Dendritic cell treated with granulocyte-macrophage colony-stimulating factor and Interleukin-4, amounts not matched to agents 40 ng/mL and 50 ng/mL, for 4 days (primary cell): ENCODE data around the gene NBR1.
A peak's percentile ranks its signal among the peaks of the same experiment; 100 is the strongest.
"Not testable (repeated sequence)": the region's sequence is repeated elsewhere in the genome, so short reads cannot be mapped to it uniquely, and the experiment has no call there.

Source experiments
- H3K27ac Mint-ChIP-seq: one replicate; pipeline ENCODE4 v1.8.0; 2022; ENCODE audit warnings: mild to moderate bottlenecking, mixed read lengths
- H3K27me3 Mint-ChIP-seq: one replicate; pipeline ENCODE4 v1.8.0; 2022; ENCODE audit warnings: mild to moderate bottlenecking, mixed read lengths
- H3K36me3 Mint-ChIP-seq: one replicate; pipeline ENCODE4 v1.8.0; 2022; ENCODE audit warnings: low read depth, mixed read lengths
- H3K4me1 Mint-ChIP-seq: one replicate; pipeline ENCODE4 v1.8.0; 2022; ENCODE audit warnings: low read depth, mixed read lengths
- H3K4me3 Mint-ChIP-seq: one replicate; pipeline ENCODE4 v1.8.0; 2022; ENCODE audit warnings: mild to moderate bottlenecking, moderate library complexity, mixed read lengths
- H3K9me3 Mint-ChIP-seq: one replicate; pipeline ENCODE4 v1.8.0; 2022; ENCODE audit warnings: mixed read lengths
- intact Hi-C: fragments of 100-400 bp; cut with micrococcal nuclease; formaldehyde crosslinking; loops from one replicate; pipeline ENCODE4 v1.15.0; 2022

Gene NBR1

DNA sequence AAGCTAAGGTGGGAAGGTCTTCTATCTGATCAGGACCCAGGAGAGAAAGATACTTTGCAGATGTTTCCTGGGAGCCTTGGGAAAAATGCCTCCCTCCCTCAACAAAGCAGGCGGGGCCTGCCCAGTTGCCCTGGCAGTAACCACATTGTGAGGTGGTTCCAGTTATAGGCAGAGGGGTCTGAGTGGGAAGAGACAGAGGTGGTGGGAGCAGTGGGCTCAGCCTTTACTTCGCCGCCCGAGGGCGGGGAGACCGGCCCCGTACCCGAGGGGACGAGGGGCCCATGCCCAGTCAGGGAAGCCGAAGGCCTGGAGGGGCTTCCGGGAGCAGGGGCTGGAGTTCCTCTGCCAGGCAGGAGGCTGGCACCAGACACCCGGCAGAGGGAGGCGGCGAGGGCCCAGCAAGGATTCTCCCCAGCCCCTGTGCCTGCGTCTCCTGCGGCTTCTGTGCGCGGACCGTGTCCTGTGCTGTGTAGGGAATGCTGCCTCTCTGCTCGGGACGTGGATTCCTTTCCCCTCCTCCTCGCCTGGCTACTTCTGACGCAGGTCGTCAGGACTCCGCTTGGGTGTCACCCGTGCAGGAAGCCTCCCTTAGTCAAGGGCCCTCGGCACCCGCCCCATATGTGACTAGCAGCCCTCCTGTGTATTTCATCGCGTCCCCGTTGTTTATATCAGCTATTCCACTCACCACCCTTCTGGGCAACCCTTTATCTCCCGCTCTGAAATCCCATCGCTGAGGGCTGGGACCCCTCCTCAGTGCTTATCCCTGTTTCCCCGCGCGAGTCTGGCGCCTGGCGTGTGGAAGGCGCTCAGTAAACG, 60.4 kb downstream of the NBR1 start:
- H3K4me3 Mint-ChIP-seq, intact Hi-C loops: not testable (repeated sequence)
- peak overlapping the region; percentile 43 for H3K27ac Mint-ChIP-seq

DNA sequence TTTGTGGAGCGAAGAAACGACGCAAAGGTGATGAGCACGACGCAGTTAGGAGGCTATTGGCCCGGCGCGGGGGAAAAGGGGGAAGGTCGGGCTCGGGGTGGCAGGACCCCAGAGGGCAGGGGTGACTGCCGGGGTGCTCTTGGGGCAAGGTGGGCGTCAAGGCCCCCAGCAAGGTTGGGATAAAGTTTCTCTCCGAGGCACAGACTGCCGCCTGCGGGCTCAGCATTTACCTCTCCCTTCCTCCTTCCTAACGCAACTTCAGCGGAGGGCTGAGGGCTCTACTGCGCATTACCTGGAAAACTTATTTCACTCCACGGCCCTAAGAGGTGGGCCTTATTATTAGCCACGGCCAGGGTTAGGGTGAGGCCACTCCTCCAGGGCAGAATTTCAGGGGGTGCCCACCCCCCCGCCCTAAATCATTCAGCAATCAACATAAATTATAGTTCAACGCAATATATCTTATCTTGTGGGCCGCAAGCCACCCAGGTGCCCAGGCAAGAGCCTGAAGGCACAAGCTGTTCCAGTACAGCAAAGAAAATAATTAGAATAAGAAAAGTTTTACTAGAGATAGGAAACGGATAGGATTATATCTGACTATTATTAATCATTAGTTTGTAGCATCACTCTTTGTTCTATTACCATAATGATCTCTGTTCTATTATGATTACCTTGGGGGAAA, 61.1 kb downstream of the NBR1 start:
- H3K27me3 Mint-ChIP-seq, H3K9me3 Mint-ChIP-seq, H3K36me3 Mint-ChIP-seq, H3K4me1 Mint-ChIP-seq, intact Hi-C loops: not testable (repeated sequence)
- Mint-ChIP-seq H3K27ac (peak overlapping the region; percentile 43), H3K4me3 (peak overlapping the region; percentile 17)

More for the DNA sequence above, 60.4 kb downstream of the NBR1 start:
- not testable (repeated sequence) for H3K4me1 Mint-ChIP-seq, H3K9me3 Mint-ChIP-seq, H3K27me3 Mint-ChIP-seq, H3K36me3 Mint-ChIP-seq

- H3K4me1 Mint-ChIP-seq, intact Hi-C loops, H3K27ac Mint-ChIP-seq, H3K36me3 Mint-ChIP-seq, H3K9me3 Mint-ChIP-seq, H3K4me3 Mint-ChIP-seq, H3K27me3 Mint-ChIP-seq: not testable (repeated sequence)
These were observed 62.2 kb downstream of the NBR1 start for GRCh38 chr17:43233263-43233662.

DNA sequence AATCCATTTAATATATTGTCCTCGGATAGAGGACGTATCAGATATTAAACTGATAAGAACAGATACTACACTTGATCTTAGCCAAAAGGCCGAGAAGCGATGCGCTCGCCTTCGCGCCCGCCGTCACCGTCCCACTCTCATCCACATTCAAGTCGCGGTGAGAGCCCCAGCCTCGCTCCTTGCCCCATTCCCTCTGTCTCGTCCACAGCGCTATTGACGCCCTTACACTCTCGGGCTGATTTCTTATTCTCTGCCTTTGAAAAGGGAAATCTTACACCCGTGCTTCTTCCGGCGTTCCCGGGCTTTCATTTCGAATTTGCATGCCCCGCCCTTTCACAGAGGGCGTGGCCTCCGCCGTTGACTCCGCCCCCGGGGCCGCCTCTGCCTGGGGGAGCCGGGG, 62.9 kb downstream of the NBR1 start, which contains the start of gene RNU2-1:
Gene RNU2-1, minus strand, starts transcription at position 101 of the 400 bp plus-strand sequence.
- H3K4me1 Mint-ChIP-seq, H3K27ac Mint-ChIP-seq, H3K27me3 Mint-ChIP-seq, H3K36me3 Mint-ChIP-seq, H3K9me3 Mint-ChIP-seq, intact Hi-C loops, H3K4me3 Mint-ChIP-seq: not testable (repeated sequence)

DNA sequence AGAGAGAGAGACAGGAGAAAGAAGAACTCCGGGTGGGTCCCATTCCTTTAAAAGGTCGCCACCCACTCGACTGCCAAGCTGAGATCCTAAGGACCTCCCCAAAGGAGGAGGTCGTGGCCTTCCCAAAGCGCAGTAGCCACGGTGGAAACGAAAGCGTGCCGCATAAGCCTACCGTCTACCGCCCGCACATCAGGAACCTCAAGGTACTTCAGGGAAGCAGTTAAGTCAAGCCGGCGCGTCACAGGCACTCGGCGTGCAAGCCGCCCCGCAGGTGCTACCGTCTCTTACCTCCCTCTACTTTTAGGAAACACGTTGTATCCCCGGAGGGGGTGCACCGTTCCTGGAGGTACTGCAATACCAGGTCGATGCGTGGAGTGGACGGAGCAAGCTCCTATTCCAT, 68.6 kb downstream of the NBR1 start:
- H3K4me3 Mint-ChIP-seq, H3K9me3 Mint-ChIP-seq, H3K36me3 Mint-ChIP-seq, intact Hi-C loops, H3K27ac Mint-ChIP-seq, H3K27me3 Mint-ChIP-seq, H3K4me1 Mint-ChIP-seq: not testable (repeated sequence)

- intact Hi-C loops, H3K27me3 Mint-ChIP-seq, H3K9me3 Mint-ChIP-seq, H3K27ac Mint-ChIP-seq, H3K36me3 Mint-ChIP-seq, H3K4me1 Mint-ChIP-seq, H3K4me3 Mint-ChIP-seq: not testable (repeated sequence)
These were observed 69.8 kb downstream of the NBR1 start for GRCh38 chr17:43240596-43241352.

GRCh38 chr17:43246456-43246855, 75.4 kb downstream of the NBR1 start:
- intact Hi-C loops, result not testable (repeated sequence)

More at GRCh38 chr17:43246456-43246855, 75.4 kb downstream of the NBR1 start:
- H3K4me1 Mint-ChIP-seq, H3K27ac Mint-ChIP-seq, H3K4me3 Mint-ChIP-seq, H3K36me3 Mint-ChIP-seq, H3K27me3 Mint-ChIP-seq, H3K9me3 Mint-ChIP-seq: not testable (repeated sequence)
